GM12865 (cell line): ENCODE data around the gene C8G.

Experiments used
- DNase-seq: peaks from one replicate; pipeline ENCODE4 v3.0.0; 2010; ENCODE audit warnings: low read depth
- H3K4me3 ChIP-seq: 2 replicates; pipeline ENCODE4 v1.5.1; 2011; ENCODE audit warnings: mild to moderate bottlenecking, low read depth, low read length, control low read depth
- CTCF ChIP-seq: IDR thresholded peaks from 2 replicates; pipeline ENCODE4 v1.5.1; 2011; ENCODE audit warnings: low read length, control low read depth, low read depth, inconsistent platforms; ENCODE audit not compliant: insufficient read depth; ENCODE audit errors: missing control alignments

The C8G gene

GRCh38 chr9:136968333-136969127 is 23.5 kb downstream of the C8G start:
- no peak for TF ChIP-seq CTCF
- no peak for DNase-seq
- no peak overlapping the region for H3K4me3 ChIP-seq

GRCh38 chr9:136969150-136969549 is 24.1 kb downstream of the C8G start:
- no peak overlapping the region for H3K4me3 ChIP-seq
- TF ChIP-seq CTCF: no peak

GRCh38 chr9:136969774-136970173 is 24.7 kb downstream of the C8G start:
- no peak for DNase-seq
- no peak overlapping the region for H3K4me3 ChIP-seq
- TF ChIP-seq CTCF: no peak

More at GRCh38 chr9:136969150-136969549, 24.1 kb downstream of the C8G start:
- no peak for DNase-seq

- no peak for DNase-seq
- no peak overlapping the region for H3K4me3 ChIP-seq
- no peak for TF ChIP-seq CTCF
These were observed 25.3 kb downstream of the C8G start for GRCh38 chr9:136970361-136970760.

- no peak for DNase-seq
- TF ChIP-seq CTCF: no peak
These were observed 26.7 kb downstream of the C8G start for GRCh38 chr9:136971746-136972145.

GRCh38 chr9:136972335-136972734 is 27.3 kb downstream of the C8G start:
- no peak for DNase-seq
- TF ChIP-seq CTCF: no peak

More at GRCh38 chr9:136971746-136972145, 26.7 kb downstream of the C8G start:
- H3K4me3 ChIP-seq: no peak overlapping the region

GRCh38 chr9:136972743-136973142 is 27.7 kb downstream of the C8G start:
- H3K4me3 ChIP-seq: no peak overlapping the region
- DNase-seq: no peak
- no peak for TF ChIP-seq CTCF

More at GRCh38 chr9:136972335-136972734, 27.3 kb downstream of the C8G start:
- H3K4me3 ChIP-seq: no peak overlapping the region
